GM15510 (cell line): ENCODE measurements around the gene ADAM22.

ENCODE experiments used
- POLR2A ChIP-seq: IDR thresholded peaks from 3 replicates; pipeline ENCODE4 v1.6.1; 2011; ENCODE audit warnings: borderline replicate concordance; ENCODE audit not compliant: insufficient read length; ENCODE audit errors: extremely low read depth

Gene ADAM22

DNA sequence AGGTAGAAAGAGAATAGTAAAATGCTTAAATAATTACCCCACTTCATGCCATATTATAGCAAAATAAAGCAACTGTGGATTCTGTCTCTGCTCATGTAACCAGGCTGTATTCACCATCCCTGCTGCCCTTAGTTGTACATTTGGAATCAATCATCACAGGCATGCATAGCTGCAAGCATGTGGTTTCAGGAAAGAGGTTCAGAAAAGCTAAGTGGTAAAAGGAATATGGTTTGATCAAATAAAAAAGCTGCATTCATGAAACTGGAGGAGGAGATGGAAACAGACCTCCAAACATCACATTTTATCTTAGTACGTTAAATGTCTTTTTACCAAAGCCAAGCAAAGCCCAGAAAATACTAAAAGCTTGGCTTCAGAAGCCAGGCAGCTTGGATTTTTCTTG lies 81.3 kb downstream of the ADAM22 start:
- TF ChIP-seq POLR2A: no peak

DNA sequence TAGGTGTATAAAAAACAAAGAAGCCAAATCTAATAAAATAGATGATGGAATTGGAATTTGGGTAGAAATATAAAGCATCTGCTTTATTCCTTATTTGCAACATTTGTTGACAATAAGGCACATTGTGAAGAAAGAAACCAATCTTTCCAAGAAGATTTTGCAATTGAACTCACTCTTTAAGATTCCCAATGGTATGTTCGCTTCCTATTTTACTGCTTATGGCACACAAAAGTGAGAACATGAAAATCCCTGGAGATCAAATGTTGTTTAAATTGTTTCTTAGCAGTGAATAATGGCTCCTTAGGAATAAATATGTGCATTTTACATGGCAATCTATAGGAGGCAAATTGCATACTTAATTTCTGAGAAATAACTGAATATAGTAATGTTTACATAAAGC lies 84.5 kb downstream of the ADAM22 start:
- TF ChIP-seq POLR2A: no peak

GRCh38 chr7:88020953-88021665 lies 87.1 kb downstream of the ADAM22 start:
- TF ChIP-seq POLR2A: no peak

- TF ChIP-seq POLR2A: no peak
These were observed 93.7 kb downstream of the ADAM22 start for GRCh38 chr7:88027724-88028123.

DNA sequence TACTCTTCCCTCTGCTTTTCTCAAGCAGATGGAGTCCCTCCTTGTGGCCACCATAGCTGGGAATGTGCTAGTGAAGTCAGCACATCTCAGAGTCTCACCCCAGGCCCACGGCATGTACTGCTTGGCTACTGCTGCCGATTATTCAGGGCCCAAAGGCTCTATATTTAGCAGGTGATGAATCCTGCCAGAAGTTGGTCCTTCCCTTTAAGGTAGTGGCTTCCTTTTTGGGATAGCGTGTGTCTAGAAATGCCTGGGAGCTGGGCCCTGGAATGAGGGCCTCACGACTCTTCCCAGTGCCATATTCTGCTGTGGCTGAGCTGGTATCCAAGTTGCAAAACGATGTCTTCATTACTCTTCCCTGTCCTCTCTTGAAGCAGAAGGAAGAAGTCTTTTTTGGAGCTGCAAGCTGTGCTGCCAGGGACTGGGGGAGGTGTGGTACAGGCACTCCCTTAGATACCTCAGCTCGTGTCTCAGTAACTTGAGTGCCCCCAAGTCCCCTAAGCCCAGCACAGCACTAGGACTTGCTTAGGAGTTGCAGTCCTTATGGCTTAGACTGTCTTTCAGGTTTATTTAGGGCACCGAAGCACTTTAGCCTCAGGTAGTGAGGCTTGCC lies 100.1 kb downstream of the ADAM22 start:
- no peak for TF ChIP-seq POLR2A

DNA sequence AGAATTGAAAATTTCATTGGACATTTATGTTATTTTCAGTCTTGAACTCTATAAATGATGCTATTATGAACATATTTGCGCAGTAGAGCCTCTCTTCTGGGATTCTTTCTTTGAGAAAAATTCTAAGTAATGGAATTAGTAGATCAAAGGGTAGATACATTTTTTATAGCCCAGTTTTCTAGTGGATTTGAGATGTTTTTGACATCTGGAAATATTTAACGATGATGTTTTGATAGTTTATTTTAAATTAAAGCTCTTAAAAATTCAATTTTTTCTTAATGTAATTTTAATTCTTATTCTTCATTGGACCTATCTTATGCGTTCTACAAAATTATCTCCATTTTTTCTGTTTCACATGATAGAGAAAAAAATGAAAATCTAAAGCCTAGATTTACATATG lies 103.0 kb downstream of the ADAM22 start:
- no peak for TF ChIP-seq POLR2A

DNA sequence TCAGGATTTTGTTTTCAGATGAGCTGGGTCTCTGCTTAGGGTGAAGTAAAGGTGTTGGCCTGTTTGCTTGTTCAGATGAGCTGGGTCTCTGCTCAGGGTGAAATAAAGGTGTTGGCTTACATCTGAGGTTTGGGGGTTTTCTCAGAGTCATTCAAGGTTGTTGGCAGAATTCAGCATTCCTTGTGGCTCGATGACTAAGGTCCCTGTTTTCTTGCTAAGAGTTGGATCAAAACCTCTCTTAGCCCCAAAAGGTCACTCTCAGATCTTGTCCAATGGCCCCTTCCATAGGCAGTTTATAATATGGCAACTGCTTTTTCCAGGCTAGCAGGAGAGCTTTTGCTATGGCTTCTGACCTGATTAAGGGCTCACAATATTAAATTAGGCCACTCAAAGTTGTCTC lies 106.6 kb downstream of the ADAM22 start:
- TF ChIP-seq POLR2A: no peak

DNA sequence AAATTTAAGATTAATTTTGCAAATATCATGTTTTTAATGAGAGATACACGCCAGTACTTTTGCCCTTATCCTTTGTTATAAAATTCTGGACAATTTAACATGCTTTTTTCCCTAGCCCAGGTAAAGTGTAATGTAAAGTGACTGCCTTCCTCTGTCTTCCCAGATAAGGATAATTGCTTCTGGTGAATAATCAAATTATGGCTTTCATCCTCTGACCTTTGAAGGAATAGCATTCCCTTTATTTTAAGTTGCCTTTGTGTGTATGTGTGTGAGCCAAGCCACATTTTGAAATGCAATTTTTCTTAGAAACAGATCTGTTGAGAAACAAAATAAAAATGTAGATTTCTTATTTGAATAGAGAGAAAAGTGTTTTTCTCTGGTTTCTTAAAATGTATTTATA lies 107.5 kb downstream of the ADAM22 start:
- no peak for TF ChIP-seq POLR2A

DNA sequence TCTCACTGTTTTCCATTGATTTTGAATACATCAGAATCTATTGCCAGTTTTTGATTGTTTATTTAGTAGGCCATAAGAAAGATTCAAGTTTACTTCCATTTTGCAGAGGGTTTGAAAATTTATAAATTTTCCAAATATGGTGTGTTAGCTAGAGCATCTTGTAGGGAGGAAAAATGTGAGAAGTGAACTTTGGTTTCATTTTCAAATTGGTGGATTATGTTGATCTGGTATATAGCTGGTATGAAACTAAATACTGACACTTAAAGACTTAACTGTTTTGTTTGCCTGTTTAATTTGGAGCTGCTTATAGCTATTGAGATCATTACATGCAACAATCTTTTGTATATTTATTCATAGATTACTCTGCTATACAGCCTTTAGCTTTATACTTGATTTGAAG lies 108.1 kb downstream of the ADAM22 start:
- TF ChIP-seq POLR2A: no peak

DNA sequence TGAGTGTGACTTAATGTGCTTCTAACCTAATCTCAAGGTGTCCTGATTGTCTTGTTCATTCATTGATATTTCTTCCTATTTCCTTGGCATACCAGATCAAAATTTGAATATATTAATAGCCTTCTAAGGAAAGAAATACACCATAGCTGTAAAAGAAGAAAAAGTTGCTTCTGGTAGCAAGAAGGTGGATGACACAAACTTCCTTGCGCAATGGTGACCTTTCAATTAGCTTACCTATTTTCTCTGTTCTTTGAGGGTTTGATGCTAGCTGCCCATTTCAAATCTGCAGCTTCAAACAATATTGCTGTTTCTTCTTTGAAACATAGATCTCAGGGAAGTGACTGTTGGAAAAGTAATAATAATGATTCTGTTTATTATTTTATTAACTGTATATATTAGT lies 108.8 kb downstream of the ADAM22 start:
- no peak for TF ChIP-seq POLR2A

- TF ChIP-seq POLR2A: no peak
These were observed 110.0 kb downstream of the ADAM22 start for GRCh38 chr7:88044069-88044468.

- TF ChIP-seq POLR2A: no peak
These were observed 113.0 kb downstream of the ADAM22 start for GRCh38 chr7:88046839-88047573.

GRCh38 chr7:88057655-88058054 lies 123.6 kb downstream of the ADAM22 start:
- TF ChIP-seq POLR2A: no peak

DNA sequence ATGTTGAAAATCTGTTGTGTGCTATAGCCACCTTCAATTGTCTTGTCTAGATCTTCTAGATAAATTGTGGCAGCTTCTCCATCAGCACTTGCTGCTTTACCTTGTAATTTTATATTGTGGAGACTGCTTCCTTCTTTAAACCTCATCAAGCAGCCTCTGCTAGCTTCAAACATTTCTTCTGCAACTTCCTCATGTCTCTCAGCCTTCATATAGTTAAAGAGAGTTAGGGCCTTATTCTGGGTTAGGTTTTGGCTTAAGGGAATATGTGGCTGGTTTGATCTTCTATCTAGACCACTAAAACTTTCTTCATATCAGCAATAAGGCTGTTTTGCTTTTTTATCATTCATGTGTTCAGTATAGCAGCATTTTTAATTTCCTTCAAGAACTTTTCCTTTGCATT lies 128.2 kb downstream of the ADAM22 start:
- no peak for TF ChIP-seq POLR2A

DNA sequence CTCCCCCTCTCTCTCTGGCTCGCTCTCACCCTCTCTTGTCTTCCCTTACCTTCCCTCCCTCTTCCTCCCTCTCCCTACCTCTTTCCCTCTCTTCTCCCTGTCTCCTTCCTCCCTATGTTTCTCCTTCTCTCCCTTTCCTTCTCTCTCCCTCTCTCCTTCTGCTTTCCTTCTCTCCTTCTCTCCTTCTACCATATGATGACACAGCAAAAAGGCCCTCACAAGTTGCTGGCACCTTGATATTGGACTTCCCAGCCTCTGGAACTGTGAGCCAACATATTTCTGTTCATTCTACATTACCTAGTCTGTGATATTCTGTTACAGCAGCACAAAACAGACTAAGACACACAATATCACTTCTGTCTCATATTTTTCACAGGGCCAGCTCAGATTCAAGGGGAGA lies 135.0 kb downstream of the ADAM22 start:
- no peak for TF ChIP-seq POLR2A
